NCI-H1092 (cell line): Measurements from ENCODE around the gene STK11IP.

ENCODE experiments used
- DNase-seq: peaks from one replicate; lab custom pipeline; 2025; lab: John Stamatoyannopoulos, UW

STK11IP gene

DNA sequence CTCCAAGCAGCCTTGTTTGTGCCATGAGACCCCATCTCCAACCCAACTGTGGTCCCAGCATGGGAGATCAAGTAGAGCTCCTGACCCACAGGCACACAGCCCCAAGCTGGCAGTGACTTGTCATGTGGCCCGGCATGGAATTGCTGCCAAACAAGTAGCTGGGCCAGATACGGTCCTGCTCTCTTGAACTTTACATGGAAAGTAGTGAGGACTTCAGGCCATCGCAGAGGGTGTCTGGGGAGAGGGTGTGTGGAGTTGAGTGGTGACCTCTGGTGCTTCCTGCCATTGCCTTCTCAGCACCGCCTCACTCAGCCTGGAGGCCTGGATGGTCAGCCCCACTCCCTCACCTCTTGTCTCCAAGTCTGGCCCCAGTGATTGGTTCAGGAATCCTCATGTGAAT lies 18.9 kb downstream of the STK11IP start:
- DNase-seq = no peak

DNA sequence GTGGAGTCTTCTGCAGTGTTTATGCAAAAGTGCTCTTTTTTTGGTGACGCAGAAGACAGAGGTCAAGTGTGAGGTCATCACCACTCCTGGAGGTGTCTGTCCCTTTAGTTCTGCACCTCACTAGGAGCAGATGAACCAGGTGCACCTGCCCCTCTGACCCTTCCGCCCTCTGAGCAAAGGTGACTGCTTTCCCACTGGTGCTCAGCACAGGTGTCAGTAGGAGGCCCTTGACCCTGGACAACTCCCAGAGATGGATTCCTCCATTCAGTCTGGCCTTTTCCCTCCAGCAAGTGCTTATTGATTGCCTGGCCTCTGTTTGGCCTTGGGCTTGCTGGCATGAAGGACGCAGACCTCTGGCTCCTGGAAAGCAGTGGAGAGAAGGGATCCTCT lies 21.1 kb downstream of the STK11IP start:
- no peak for DNase-seq

DNA sequence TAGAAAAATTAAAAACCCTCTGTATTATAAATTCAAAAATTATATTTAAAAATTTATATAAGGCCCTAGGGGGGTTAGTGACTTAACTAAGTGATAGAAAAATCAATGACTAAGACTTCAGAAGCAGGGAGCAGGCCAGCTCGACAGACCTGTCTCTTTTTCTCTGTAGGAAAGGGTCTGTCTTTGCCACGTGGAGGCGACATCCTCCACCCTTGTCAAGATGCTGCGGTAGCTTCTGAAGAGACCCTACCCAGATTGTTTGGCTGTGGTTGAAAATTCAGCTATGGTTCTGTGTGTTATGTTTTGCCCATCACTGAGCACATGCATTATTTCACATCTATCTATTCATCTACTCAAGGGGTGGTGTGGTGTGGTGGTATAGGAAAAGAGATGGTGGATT lies 21.6 kb downstream of the STK11IP start:
- no peak for DNase-seq

DNA sequence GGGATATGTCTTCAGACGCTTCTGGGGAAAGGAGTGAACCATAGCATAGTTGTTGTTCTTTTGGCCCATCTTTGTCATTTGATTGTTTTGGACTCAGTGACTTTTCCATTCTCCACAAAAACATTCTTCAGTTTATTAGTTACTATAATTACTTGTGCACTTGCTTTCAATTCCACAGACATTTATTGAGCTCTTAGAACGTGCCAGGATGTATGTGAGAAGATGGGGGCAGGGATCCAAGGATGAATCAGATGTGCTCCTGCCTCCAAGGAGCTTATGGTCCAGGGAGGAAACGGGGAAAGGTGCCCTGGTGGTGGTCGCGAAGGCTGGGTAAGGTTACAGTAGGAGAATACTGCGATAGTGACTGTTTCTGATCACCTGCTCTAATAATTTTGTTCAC lies 22.9 kb downstream of the STK11IP start:
- DNase-seq = no peak

DNA sequence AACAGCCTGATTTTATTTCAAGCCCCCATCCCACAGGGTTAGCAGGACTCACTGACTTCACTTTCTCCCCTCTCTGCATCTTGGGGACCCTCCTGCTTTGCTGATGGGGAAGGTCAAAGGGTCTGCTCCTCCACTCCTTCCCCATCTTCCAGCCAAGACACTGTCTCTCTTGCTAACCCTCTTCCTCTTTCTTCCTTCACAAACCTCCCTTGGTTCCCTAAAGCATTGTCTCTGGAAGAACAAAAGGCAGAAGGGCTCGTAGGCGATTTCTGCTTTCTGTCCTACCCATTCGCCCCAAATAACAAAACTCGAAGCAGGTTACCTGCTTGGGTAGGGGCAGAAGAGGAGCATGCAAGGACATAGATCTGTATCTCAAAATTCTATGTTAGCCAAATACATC lies 24.3 kb downstream of the STK11IP start:
- DNase-seq = no peak

DNA sequence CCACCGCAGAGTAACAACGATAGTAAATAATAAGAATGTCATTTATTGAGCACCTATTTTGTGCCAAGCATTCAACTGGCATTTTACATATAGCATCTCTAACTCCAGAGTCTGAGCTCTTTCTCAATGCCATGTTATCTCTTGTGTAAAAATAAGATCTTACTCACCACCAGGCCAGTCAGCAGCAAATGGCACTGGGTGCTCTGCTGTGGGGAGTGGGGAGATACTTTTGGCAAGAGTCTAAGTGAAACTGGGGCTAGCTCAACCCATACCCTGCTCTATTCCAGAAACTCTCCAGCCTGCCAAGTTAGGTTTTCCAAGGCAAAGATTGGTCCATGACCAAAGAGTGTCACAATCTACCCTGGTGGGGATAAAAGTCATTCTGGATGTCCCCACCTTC lies 24.8 kb downstream of the STK11IP start:
- no peak for DNase-seq

DNA sequence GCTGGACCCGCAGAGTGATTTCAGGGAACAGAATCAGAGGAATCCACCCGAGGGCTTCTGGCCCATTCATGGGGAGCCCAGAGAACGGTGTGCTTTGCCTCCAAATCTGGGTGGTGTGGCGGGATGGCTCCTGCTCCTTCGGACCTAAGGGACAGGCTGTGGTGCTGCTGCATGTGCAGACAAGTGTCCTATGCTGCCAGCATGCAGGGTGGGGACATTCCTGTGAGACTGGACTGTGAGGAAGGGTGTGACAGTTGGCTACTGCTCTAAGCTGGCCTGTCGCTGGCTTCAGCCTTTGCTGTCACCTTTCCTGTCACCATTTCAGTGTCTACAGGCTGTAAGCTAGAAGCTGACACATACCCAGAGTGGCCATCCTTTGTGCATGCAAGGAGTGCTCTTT lies 26.9 kb downstream of the STK11IP start:
- no peak for DNase-seq

DNA sequence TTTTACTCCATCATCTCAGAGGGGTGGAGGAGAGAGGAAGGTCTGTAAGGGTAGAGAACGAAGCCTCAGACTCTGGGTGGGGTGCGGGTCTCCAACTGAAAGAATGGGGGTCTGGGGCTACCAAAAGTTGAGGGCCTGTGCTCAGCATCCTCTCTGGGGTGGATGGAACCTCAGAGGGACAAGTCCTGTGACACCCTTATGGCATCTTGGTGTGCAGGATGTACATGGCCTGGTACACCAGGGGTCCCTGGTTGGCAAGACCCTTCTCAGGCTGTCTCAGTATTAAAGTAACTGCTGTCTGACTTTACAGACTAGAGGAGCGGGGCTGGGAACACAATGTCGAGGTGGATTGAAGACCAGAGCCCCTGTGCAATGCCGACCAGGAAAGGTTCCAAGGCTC lies 27.5 kb downstream of the STK11IP start:
- no peak for DNase-seq

DNA sequence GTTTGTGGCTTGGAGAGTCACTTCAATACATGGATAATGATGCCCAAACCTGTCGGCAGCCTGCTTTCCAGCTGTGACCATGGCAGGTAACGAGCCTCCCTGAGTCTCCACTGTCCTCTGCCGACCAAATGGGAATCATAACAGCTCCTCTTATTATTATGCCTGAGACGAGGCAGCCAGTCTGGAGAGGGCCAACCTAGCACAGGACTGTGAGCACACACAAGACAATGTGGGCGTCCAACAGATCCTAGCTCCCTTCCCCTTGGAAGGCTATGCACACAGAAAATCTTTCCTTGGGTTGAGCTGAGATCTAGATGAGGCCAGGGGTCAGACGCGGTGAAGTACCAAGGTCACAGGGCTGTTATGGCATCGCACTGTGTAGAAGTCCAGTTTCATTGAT lies 28.9 kb downstream of the STK11IP start:
- DNase-seq = no peak

DNA sequence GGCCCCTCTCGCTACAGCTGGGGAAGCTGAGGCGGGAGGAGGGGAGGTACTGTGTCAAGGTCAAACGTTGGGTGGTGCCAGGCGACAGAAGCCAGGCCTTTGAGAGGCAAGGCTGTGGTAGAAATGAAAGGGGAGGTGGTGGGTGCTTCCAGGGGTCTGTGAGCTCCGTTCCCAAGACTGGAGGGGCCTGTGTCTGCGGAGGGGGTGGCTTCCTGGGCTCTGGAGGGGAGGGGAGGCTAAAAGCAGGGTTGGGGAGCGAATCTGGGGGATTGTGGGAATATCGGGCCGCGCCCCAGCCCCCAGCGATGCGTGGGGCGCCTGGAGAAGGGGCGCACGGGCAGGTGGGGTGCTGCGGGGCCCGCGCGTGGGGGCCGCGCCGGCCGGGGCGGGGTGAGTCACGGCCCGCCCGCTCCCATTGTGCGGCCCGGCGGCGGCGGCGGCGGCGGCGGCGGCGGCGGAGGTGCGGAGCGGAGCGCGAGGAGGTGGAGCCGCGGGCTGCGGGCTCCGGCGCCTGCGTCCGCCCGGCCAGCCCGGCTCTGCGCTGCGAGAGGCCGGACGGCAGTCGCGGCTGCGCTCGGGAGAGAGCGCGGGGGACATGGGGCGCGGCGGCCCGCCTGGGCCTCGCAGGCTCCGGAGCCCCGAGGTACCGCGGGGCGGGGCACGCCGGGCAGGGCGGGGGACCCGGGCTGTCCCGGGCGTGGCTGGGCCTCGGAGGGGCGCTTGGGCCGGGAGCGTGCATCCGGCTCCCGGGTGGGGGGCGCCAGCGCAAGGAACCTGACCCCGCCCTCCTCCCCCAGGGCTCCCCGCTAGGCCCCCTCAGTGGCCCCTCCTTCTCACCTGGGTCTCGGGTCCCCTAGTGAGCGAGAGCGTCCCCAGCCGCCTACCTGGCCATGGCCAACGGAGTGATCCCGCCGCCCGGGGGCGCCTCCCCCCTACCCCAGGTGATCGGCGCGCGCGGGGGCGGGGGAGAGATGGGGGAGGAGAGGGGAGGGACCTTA lies 29.7 kb downstream of the STK11IP start, which contains the start of gene SLC4A3:
Gene SLC4A3 (plus strand): TSS at position 528 of the 998 bp plus-strand sequence. CDS start 363 bp downstream, at position 891.
- no peak for DNase-seq

DNA sequence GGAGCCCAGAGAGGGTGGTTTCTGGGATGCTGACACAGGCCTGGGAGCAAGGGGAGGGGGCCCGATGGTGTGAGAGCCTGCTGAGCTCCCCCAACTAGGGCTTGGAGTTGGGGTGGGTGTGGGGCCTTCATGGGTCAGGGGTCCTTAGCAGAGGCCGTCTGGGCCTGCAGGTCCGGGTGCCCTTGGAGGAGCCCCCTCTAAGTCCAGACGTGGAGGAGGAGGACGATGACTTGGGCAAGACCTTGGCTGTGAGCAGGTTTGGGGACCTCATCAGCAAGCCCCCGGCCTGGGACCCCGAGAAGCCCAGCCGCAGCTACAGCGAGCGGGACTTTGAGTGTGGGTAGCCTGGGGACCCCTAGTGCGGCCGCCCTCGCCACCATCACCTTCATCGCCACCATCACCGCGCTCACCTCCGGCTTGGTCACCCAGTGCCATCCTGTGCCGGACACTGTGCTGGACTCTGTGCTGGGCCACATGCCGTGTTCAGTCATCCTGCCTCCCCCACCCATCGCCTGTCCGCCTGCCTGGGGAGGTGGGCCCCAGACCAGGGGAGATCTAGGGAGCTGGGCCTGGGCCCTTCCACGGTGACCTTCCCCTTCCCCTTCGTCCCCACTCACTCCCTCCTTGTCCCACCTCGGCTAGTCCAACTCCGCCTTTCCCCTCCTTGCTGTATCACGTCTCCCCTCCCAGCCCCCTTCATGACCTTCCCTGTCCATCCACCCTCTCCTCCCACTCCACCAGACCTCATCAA lies 30.8 kb downstream of the STK11IP start:
- no peak for DNase-seq

DNA sequence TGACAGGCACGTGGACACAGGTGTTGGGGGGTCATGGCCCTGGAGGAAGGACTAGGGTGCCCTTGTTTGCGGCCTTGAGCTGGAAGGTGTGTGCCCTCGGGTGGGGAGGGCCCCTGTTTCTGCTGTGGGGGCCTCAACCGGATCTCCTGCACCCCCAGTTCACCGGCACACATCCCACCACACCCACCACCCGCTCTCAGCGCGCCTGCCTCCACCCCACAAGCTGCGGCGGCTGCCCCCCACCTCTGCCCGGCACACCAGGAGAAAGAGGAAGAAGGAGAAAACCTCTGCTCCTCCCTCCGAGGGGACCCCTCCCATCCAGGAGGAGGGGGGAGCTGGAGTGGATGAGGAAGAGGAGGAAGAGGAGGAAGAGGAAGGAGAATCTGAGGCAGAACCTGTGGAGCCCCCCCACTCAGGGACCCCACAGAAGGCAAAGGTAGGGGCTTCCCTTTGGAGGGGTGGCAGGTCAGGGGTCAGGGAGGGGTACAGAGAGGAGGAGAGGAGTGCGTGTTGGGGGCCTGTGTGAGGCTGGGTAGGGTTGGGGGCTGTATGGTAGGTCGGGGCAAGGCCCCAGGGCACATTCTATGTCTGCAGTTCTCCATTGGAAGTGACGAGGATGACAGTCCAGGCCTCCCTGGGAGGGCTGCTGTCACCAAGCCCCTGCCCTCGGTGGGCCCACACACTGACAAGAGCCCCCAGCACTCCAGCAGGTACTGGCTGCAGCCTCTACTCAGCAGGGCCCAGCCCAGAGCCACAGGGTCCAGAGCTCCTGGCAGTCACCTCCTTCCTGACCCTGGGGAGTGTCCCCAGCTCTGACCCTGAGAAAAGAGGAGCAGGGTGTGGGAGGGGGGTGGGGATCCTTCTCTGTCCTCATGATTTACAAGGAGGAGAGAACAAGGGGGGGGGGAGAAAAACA lies 31.6 kb downstream of the STK11IP start:
- DNase-seq = no peak

DNA sequence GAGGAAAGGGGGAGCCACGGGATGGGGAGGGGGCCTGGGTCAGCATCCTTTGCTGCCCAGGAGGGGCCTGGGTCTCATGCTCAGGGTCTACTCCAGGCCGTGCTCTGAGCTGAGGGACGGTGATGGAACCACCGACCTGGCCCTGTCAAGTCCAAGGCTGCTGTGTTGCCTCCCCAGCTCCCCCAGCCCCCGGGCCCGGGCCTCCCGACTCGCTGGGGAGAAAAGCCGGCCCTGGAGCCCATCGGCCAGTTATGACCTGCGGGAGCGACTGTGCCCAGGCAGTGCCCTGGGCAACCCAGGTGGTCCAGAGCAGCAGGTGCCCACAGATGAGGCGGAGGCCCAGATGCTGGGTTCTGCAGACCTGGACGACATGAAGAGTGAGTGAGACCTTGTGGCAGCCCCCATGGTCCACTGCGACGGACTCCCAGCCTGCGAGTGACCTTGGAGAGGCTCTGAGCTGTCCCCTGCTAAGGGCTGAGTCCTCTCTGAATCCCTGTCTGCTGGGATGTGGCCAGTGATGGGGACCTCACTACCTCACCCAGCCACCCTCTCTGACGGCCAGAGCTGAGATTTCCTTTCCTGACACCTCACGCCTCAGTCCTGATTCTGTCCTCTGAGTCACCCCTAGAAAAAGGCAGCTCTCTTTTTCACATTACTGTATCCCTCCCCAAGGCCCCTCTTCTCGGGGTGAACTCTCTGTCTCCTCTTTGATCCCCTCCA lies 32.5 kb downstream of the STK11IP start:
- DNase-seq = no peak

DNA sequence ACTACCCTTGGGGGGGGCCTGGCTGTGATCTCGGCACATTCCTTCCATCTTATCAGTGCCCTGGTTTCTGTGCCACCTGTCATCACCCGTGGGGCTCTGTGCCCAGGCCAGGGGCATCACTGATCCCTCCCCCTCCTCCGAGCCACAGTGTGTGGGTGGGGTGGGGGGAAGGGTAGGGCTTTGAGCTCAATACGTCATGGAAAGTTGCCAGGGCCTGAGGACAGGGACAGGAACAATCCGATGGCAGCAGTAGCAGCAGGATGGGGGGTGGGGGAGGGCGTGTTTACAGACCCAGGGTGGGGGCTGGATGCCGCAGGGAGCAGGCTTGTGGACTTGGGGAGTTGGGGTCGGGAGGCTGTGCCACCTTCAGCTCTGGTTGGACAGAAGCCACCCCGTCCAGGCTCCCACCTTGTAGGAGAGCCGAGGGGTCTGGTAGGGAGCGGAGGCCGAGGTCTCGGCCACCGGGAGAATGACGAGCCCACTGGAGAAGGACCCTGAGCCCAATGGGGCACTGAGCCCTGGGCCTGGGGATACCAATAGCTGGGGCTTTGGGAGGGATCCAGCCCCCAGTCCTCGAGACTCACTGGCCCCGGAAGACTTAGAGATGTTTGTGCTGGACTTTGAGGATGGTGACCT lies 33.2 kb downstream of the STK11IP start:
- DNase-seq = no peak

DNA sequence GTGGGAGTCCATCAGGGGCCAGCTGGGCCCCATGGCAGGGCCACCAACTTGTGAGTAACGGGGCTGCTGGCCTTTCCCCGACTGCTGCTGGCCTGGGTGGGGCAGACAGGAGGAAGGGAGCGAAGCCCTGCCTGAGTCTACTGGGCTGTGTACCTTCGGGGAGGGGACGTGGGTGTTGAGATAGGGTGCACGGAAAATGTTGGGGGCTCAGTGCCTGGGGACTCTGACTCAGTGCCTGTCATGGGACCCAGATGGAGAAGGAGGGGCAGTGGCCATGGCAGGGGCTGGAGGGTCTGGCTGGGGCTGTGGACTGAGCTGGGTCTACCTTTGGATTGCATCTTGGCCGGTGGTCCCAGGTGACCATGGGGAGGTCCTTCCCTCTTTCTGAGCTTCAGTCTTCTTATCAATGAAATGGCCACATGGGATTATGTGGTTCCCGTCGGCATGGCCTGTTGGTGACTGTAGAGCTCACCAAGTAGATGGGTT lies 33.8 kb downstream of the STK11IP start:
- no peak for DNase-seq

DNA sequence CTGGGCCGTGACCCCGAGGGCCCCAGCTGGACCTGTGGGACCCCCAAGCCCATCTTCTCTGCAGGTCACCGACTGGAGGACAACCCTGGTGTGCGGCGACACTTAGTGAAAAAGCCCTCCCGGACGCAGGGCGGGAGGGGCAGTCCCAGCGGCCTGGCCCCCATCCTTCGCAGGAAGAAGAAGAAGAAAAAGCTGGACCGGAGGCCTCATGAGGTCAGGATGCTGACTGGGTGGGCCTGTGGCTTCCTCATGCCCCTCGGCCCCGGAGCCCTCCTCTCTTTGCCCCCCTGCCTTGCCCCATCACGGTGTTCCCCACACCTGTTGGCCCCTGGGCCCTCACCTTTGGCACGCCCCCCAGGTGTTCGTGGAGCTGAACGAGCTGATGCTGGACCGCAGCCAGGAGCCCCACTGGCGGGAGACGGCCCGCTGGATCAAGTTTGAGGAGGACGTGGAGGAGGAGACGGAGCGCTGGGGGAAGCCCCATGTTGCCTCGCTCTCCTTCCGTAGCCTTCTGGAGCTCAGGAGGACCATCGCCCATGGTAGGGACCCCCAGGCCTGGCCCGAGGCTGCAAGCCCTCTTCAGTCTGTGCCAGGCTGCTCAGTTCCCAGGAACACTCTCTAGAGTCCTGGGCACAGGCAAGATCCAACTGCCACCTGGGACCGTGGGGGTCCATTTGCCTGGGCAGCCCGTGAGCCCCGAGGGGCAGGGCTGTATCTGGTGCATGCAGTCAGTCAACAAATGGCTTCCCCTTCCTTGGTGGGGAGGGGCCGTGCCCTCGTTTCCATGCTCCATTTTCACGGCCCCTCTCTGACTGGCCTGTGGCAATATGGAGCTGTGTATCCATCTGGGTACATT lies 34.5 kb downstream of the STK11IP start:
- no peak for DNase-seq

DNA sequence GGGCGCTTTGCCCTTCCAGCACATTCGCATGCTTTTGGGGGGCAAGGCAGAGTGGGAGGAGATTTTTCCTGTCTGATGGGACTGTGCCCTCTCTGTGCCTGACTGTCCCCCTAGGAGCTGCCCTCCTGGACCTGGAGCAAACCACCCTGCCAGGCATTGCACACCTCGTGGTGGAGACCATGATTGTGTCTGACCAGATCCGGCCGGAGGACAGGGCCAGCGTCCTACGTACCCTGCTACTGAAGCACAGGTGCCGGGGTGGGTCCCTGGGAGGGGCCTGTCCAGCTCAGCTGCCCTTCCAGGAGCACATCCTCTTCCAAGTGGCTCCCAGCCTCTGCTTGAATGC lies 35.1 kb downstream of the STK11IP start:
- no peak for DNase-seq

DNA sequence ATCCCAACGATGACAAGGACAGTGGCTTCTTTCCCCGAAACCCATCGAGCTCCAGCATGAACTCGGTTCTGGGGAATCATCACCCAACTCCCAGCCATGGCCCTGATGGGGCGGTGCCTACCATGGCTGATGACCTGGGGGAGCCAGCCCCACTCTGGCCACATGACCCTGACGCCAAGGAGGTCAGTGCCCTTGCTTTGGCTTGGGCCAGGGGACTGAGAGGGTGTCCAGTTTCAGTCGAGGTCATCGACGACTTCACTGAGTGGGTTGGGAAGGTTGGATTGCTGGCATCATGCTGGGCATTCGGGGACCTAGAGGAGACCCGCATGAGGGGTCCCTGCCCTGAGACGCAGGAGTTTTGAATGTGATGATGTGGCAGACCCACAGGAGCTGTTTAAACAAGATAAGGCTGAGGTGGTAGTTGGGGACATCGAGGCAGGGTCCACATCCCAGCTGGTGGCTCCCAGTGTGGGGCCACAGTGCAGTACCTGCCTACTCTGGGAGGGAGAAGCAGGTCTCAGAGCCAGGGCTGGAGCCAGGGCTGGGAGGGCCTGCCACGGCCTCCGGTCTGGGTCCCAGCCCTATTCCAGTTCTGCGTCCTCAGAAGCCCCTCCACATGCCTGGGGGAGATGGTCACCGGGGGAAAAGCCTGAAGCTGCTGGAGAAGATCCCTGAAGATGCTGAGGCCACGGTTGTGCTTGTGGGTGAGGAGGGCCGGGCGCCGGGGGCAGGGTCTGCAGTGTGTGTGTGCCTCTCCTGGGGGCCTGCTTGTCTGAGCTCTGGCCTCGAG lies 35.8 kb downstream of the STK11IP start:
- no peak for DNase-seq
